Spleen (tissue), 11 donors: ENCODE results near the gene GDF15. TPM values are rescaled to one million over a fixed set of nuclear protein-coding genes. Genes with fewer than 3 reads are reported as not detected.

ENCODE experiments used
- DNase-seq: peaks from one replicate; pipeline ENCODE4 v3.0.0-alpha.2; 2020
- H3K27ac ChIP-seq, 8 donors: fragments of 200-600 bp; sonication (generic) in 7 of 8; 1 replicate in 4 of 8; 2 replicates in 4 of 8; pipeline versions ENCODE4 v1.5.0 to v1.8.0; 2016 to 2021; ENCODE audit warnings: inconsistent platforms in 4 of 8, mild to moderate bottlenecking in 4 of 8, moderate library complexity in 1 of 8
- H3K27me3 ChIP-seq, 7 donors: fragments of 200-600 bp; sonication (generic) in 6 of 7; replicated peaks in 1 of 7; 1 replicate in 4 of 7; 2 replicates in 3 of 7; pipeline versions ENCODE4 v1.5.0 to v1.8.0; 2016 to 2021; ENCODE audit warnings: inconsistent platforms in 3 of 7, mild to moderate bottlenecking in 1 of 7
- H3K36me3 ChIP-seq, 6 donors: fragments of 200-600 bp; sonication (generic) in 5 of 6; 1 replicate in 4 of 6; 2 replicates in 2 of 6; pipeline versions ENCODE4 v1.5.0 to v1.8.0; 2016 to 2021; ENCODE audit warnings: inconsistent platforms in 2 of 6
- H3K4me1 ChIP-seq, 6 donors: fragments of 200-600 bp; sonication (generic) in 5 of 6; 1 replicate in 3 of 6; 2 replicates in 3 of 6; pipeline versions ENCODE4 v1.5.0 to v1.8.0; 2016 to 2021; ENCODE audit warnings: inconsistent platforms in 3 of 6
- H3K4me3 ChIP-seq, 8 donors: fragments of 200-600 bp; sonication (generic) in 7 of 8; 1 replicate in 4 of 8; 2 replicates in 4 of 8; pipeline versions ENCODE4 v1.5.0 to v1.8.0; 2016 to 2021; ENCODE audit warnings: inconsistent platforms in 4 of 8, mild to moderate bottlenecking in 4 of 8, moderate library complexity in 2 of 8
- H3K9me3 ChIP-seq, 8 donors: fragments of 200-600 bp; sonication (generic) in 7 of 8; 1 replicate in 4 of 8; 2 replicates in 4 of 8; pipeline versions ENCODE4 v1.5.0 to v1.8.0; 2016 to 2021; ENCODE audit warnings: inconsistent platforms in 4 of 8
- POLR2A ChIP-seq, 3 donors: fragments of 450-650 bp; IDR thresholded peaks; one replicate each; pipeline ENCODE4 v1.5.1; 2017; ENCODE audit warnings: antibody characterized with exemption in 3 of 3, mild to moderate bottlenecking in 1 of 3
- POLR2AphosphoS5 ChIP-seq, 3 donors: sonication (generic); formaldehyde crosslinking; IDR thresholded peaks; one replicate each; pipeline ENCODE4 v1.5.1; 2017; ENCODE audit warnings: antibody characterized with exemption in 3 of 3
- WGBS, 5 donors: extraction: QIAGEN DNeasy Blood & Tissue Kit in 3 of 5; methylation state at CpG; one replicate each; pipeline versions ENCODE4 v1.1.5 to v1.1.7; 2013 to 2018; 5-methylcytosine and 5-hydroxymethylcytosine counted together
- intact Hi-C: fragments of 100-400 bp; cut with DNase I; formaldehyde crosslinking; loops from one replicate; pipeline ENCODE4 v1.15.0; 2023; ENCODE audit warnings: low total_unique reads
- polyA plus RNA-seq, 3 donors: library from polyadenylated mRNA; stranded (reverse); fragments of 200-250 nt; gene quantifications; one replicate each; pipeline ENCODE4 v1.2.1, GENCODE V29; 2013
- total RNA-seq, 7 donors: library from RNA; depleted of rRNA in 3 of 7; stranded (reverse); fragments of >200 nt in 3 of 7; fragmentation: NEBNext Ultra II Directional in 4 of 7; extraction: Animal tissue kit (Norgen Biotek cat#: 25700) in 4 of 7; gene quantifications; one replicate each; pipeline versions ENCODE4 v1.1.0 to v1.2.1, GENCODE V29; 2016 to 2021
- TF ChIP-seq, protein P1 (sequence below), 11 experiments: fragments of 200-600 bp in 7 of 11; fragments of 450-650 bp in 4 of 11; sonication (generic) in 4 of 11; IDR thresholded peaks in 8 of 11; conservative IDR thresholded peaks in 3 of 11; 1 replicate in 7 of 11; 2 replicates in 4 of 11; pipeline versions ENCODE4 v1.4.0 to v1.8.0; 2016 to 2021; ENCODE audit warnings: antibody characterized with exemption in 11 of 11, inconsistent platforms in 4 of 11, mild to moderate bottlenecking in 1 of 11
- donor health status: healthy with polysubstance abuse.
- donor health status: DM: no; HTN: no; CAD: no; lungs with moderate emphysema.
- donor health status: DM: no; HTN: no; CAD: no.
- donor health status: Bipolar disorder and iron deficiency.
- donor health status: healthy.
- donor health status: DM: no; HTN: no; CAD: no.
- donor health status: DM: yes; HTN: yes; CAD: no.

GDF15 gene
- total and polyA plus RNA-seq, 10 donors = 0.77 to 34.3 (median 4.3) TPM

DNA sequence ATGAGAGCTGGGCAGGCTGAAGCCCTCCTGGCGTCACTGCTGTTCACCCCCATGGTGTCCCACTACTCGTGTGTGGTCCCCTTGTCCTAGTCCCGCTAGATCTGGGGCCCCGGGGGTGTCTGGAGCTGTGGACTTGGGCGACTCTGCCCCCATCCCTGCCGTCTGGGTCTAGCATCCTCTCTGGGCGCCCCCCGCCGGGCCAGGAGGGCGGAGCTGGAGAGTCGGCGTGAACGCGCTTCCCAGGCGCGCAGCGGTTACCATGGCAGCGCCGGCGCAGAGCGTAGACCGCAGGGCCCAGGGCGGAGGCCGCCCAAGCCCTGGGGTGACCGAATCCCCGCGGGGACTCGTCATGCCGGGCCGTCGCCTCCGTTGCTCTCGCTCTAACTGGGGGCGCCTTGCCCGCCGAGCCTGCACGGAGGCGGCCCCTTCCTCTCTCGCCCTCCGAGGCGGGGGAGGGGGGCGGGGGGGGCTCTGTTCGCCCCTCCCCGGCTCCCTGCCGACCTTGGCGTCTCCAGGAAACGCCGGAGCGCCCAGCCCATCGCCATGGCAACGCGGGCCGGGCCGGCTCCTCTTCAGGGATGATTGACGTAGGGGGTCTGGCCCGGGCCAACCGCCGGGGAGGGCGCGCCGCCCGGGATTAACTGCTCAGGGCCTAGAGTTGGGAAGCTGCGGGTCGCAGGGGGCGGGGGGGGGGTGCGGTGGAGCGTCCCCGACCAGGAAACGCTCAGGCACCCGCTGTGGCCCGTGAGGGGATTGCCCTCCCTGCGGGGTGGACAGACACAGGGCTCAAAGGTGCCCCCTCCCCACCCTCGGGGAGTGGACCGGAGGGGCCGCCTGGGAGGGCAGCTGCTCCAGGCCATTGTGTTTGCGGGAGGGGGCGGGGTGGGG is 43.1 kb downstream of the GDF15 start:
- DNase-seq = peak; percentile 96
- Histone ChIP-seq H3K27me3 (peaks cover 0 to 23% (median 0%) of the 10 kb centered on the region in 7 donors), H3K4me1 (peaks cover 21 to 99% (median 79%) of the 10 kb centered on the region in 6 donors), H3K36me3 (peaks cover 0 to 27% (median 0%) of the 10 kb centered on the region in 6 donors), H3K27ac (peak overlapping the region; percentile 55 to 92 (median 82)), H3K4me3 (peak overlapping the region; percentile 28 to 78 (median 50)), H3K9me3 (no peaks in the 10 kb centered on the region)
- intact Hi-C loops = no loop called here
- WGBS, 5 donors = 0 to 7% (median 2%) methylated on average over 14 to 75 of the region's 77 CpGs
- TF ChIP-seq, protein P1, sequence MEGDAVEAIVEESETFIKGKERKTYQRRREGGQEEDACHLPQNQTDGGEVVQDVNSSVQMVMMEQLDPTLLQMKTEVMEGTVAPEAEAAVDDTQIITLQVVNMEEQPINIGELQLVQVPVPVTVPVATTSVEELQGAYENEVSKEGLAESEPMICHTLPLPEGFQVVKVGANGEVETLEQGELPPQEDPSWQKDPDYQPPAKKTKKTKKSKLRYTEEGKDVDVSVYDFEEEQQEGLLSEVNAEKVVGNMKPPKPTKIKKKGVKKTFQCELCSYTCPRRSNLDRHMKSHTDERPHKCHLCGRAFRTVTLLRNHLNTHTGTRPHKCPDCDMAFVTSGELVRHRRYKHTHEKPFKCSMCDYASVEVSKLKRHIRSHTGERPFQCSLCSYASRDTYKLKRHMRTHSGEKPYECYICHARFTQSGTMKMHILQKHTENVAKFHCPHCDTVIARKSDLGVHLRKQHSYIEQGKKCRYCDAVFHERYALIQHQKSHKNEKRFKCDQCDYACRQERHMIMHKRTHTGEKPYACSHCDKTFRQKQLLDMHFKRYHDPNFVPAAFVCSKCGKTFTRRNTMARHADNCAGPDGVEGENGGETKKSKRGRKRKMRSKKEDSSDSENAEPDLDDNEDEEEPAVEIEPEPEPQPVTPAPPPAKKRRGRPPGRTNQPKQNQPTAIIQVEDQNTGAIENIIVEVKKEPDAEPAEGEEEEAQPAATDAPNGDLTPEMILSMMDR (IDR thresholded peaks at IDR 0.05 in 8 of 11, conservative IDR thresholded peaks at IDR 0.05 in 3 of 11) = peak in 2 of 11 experiments; percentile 5 to 13
- TF ChIP-seq POLR2A (IDR thresholded peaks at IDR 0.05) (no peak), POLR2AphosphoS5 (IDR thresholded peaks at IDR 0.05) (peak; percentile 42 to 80 (median 77))

DNA sequence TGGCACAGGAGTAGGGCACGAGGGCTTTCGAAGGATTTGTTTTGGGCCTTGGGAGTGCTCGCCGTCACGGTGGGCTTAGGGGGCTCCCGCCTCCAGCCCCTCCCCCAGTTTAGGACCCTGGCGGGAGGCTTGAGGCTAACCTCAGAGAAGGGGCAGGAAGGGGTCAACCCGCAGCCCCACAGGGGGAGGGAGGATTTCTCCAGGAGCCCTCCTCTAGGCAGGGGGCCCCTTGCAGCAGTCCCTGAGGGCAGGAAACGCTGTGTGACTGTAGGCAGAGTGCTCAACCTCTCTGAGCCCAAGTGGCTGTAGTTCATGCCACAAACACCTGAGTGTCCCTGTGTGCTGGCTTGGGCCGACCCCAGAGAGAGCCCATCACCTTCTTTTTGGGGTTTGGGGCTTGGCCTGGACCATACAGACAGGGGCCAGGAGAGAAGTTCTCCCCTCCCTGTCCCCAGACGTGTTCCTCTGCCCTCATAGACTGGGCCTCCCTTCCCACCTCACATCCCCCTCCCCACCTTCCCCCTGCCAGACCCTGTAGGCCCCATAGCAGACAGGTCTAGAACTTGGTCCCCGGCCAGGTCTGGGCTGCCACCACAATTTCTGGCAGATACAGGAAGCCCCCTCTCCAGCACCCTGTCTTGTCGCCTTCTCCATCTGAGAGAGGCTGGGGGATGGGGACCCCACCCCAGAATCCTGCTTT is 43.9 kb downstream of the GDF15 start:
- 19 to 32% (median 26%) methylated on average over 12 to 13 of the region's 13 CpGs for WGBS, 5 donors
- Histone ChIP-seq H3K9me3 (no peaks in the 10 kb centered on the region), H3K27ac (peak overlapping the region; percentile 55 to 92 (median 82)), H3K36me3 (peaks cover 0 to 30% (median 0%) of the 10 kb centered on the region in 6 donors), H3K4me1 (peaks cover 25 to 99% (median 76%) of the 10 kb centered on the region in 6 donors), H3K27me3 (peaks cover 0 to 25% (median 0%) of the 10 kb centered on the region in 7 donors), H3K4me3 (peak overlapping the region in 7 of 8 donors; percentile 45 to 78 (median 52))
- intact Hi-C loops = no loop called here
- TF ChIP-seq POLR2AphosphoS5 (IDR thresholded peaks at IDR 0.05) = no peak
- TF ChIP-seq, protein P1 (IDR thresholded peaks at IDR 0.05 in 8 of 11, conservative IDR thresholded peaks at IDR 0.05 in 3 of 11) = no peak
- DNase-seq = no peak

DNA sequence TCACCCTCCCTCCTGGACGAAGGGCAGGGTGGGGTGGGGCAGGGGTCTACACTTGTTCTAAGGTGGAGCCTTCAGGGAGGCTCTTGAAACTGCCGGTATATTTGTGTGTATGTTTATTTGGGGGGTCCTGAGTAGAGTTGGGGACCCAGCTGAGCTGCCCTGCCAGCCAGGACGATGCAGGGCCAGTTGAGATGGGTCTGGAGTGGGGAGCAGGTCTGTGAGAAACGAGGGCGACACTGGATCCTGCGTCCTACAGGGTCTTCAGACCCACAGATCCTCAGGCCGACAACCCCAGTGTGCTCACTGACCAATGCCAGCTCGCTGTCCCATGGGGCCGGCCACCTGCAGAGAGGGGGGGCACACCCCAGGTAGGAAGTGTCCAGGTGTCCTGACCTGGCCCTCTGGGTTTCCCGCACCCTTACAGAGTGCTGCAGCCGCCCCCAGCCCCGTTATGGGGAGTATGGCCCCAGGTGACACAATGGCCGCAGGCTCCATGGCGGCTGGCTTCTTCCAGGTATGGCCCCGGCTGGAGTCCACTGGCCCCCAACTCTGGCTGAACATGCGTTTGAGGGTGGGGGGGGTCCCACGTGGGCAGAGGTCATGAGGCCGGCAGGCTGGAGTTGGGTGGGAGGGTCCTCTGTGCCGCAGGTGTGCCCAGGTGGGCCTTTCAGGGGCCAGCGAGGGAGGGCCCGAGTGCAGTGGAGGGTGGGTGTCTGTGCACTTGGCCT is 44.6 kb downstream of the GDF15 start:
- no peak for DNase-seq
- peak overlapping the region in 3 of 8 donors; percentile 84 to 92 (median 90) for H3K27ac ChIP-seq
- WGBS, 5 donors = 85 to 94% (median 88%) methylated on average over 16 to 21 of the region's 21 CpGs

More for the DNA sequence above, 44.6 kb downstream of the GDF15 start:
- peaks cover 0 to 37% (median 1%) of the 10 kb centered on the region in 6 donors for H3K36me3 ChIP-seq
- TF ChIP-seq, protein P1 (IDR thresholded peaks at IDR 0.05 in 8 of 11, conservative IDR thresholded peaks at IDR 0.05 in 3 of 11) = no peak
- TF ChIP-seq POLR2A (IDR thresholded peaks at IDR 0.05) (no peak), POLR2AphosphoS5 (IDR thresholded peaks at IDR 0.05) (peak in 2 of 3 donors; percentile 10 to 42)
- H3K4me3 ChIP-seq = no peak overlapping the region
- peaks cover 25 to 99% (median 74%) of the 10 kb centered on the region in 6 donors for H3K4me1 ChIP-seq
- H3K27me3 ChIP-seq = peaks cover 0 to 25% (median 0%) of the 10 kb centered on the region in 7 donors
- intact Hi-C loops = no loop called here
- H3K9me3 ChIP-seq = no peaks in the 10 kb centered on the region
